H1 (cell line): ENCODE measurements around the gene DPP10. TPM values are rescaled to one million over a fixed set of nuclear protein-coding genes. Genes with fewer than 3 reads are reported as not detected.

Experiments
- CTCF ChIA-PET: fragments of 300-600 bp; sonication (Branson Sonifier 250); formaldehyde crosslinking; loops from one replicate; lab custom pipeline; 2021; ENCODE audit not compliant: partially characterized antibody; lab: Charles Lee
- POLR2A ChIA-PET: fragments of 300-600 bp; sonication (Branson Sonifier 250); formaldehyde crosslinking; loops from one replicate; lab custom pipeline; 2021; ENCODE audit warnings: inconsistent platforms; ENCODE audit not compliant: partially characterized antibody; lab: Charles Lee
- DNase-seq, 2 experiments: peaks; one replicate each; pipeline versions ENCODE4 v3.0.0 to v3.0.0-alpha.2; 2010 to 2022; ENCODE audit warnings: low spot score in 2 of 2, low read depth in 1 of 2, mixed read lengths in 1 of 2
- FAIRE-seq: peaks from 2 replicates; lab custom pipeline; 2011; peaks lifted over from hg19 to GRCh38; lab: Jason Lieb, UNC
- H2AFZ ChIP-seq: 2 replicates; pipeline ENCODE4 v1.8.1; 2012; ENCODE audit warnings: low read length, inconsistent platforms
- H2AK5ac ChIP-seq: 2 replicates; pipeline ENCODE4 v1.6.1; 2013; ENCODE audit warnings: low read depth, low read length
- H2BK120ac ChIP-seq: replicated peaks from 2 replicates; pipeline ENCODE3; 2013; ENCODE audit warnings: low read depth, low read length, inconsistent platforms
- H2BK12ac ChIP-seq: 2 replicates; pipeline ENCODE4 v1.6.1; 2013; ENCODE audit warnings: low read depth, low read length
- H2BK15ac ChIP-seq: 2 replicates; pipeline ENCODE4 v1.6.1; 2013; ENCODE audit warnings: low read length
- H2BK20ac ChIP-seq: 2 replicates; pipeline ENCODE4 v1.6.1; 2013; ENCODE audit warnings: low read length
- H2BK5ac ChIP-seq: 2 replicates; pipeline ENCODE4 v1.6.1; 2013; ENCODE audit warnings: low read depth, low read length
- H3K14ac ChIP-seq: 2 replicates; pipeline ENCODE4 v1.6.1; 2013; ENCODE audit warnings: inconsistent platforms; ENCODE audit not compliant: insufficient read length
- H3K18ac ChIP-seq: 2 replicates; pipeline ENCODE4 v1.6.1; 2013; ENCODE audit warnings: low read length; ENCODE audit errors: extremely low read depth
- H3K23ac ChIP-seq: 2 replicates; pipeline ENCODE4 v1.6.1; 2013; ENCODE audit warnings: inconsistent platforms; ENCODE audit not compliant: insufficient read length
- H3K23me2 ChIP-seq: 2 replicates; pipeline ENCODE4 v1.6.1; 2013; ENCODE audit warnings: low read depth, low read length
- H3K27ac ChIP-seq: 2 replicates; pipeline ENCODE4 v1.6.1; 2011; ENCODE audit warnings: low read depth, low read length, inconsistent platforms
- H3K27me3 ChIP-seq, 4 experiments: replicated peaks in 1 of 4; 1 replicate in 1 of 4; 2 replicates in 3 of 4; pipeline versions ENCODE4 v1.6.1 to v1.8.1; 2011 to 2013; ENCODE audit warnings: low read length in 3 of 4, mild to moderate bottlenecking in 3 of 4, inconsistent platforms in 2 of 4, mixed read lengths in 2 of 4, moderate library complexity in 1 of 4; ENCODE audit not compliant: control insufficient read depth in 3 of 4, insufficient read depth in 3 of 4; ENCODE audit errors: extremely low read depth in 1 of 4
- H3K36me3 ChIP-seq, 4 experiments: 2 replicates each; pipeline versions ENCODE4 v1.6.1 to v1.8.1; 2011 to 2013; ENCODE audit warnings: mild to moderate bottlenecking in 4 of 4, low read length in 3 of 4, moderate library complexity in 2 of 4, control low read depth in 1 of 4, inconsistent platforms in 1 of 4; ENCODE audit not compliant: insufficient read depth in 4 of 4, control insufficient read depth in 2 of 4
- H3K4ac ChIP-seq: replicated peaks from 2 replicates; pipeline ENCODE3; 2013; ENCODE audit warnings: low read length, low read depth, mixed read lengths, inconsistent platforms; ENCODE audit not compliant: insufficient read length
- H3K4me1 ChIP-seq, 4 experiments: replicated peaks in 1 of 4; 1 replicate in 1 of 4; 2 replicates in 3 of 4; pipeline versions ENCODE4 v1.6.1 to v1.8.1; 2011 to 2013; ENCODE audit warnings: low read length in 3 of 4, inconsistent platforms in 2 of 4, mixed read lengths in 1 of 4; ENCODE audit not compliant: insufficient read depth in 4 of 4, control insufficient read depth in 3 of 4
- H3K4me2 ChIP-seq, 2 experiments: 2 replicates each; pipeline versions ENCODE4 v1.6.1 to v1.8.1; 2011 to 2013; ENCODE audit warnings: low read depth in 2 of 2, low read length in 2 of 2, control low read depth in 1 of 2, inconsistent platforms in 1 of 2, mild to moderate bottlenecking in 1 of 2; ENCODE audit not compliant: insufficient read depth in 1 of 2
- H3K4me3 ChIP-seq, 4 experiments: fragments of 200-600, 300-600 bp in 1 of 4; sonication (generic), shearing (Covaris generic), sonication (Bioruptor Twin) in 1 of 4; 2 replicates each; pipeline versions ENCODE4 v1.5.1 to v1.8.1; 2011 to 2016; ENCODE audit warnings: low read length in 4 of 4, low read depth in 3 of 4, control low read depth in 2 of 4, inconsistent platforms in 2 of 4, mild to moderate bottlenecking in 2 of 4, mixed read lengths in 1 of 4, moderate library complexity in 1 of 4; ENCODE audit not compliant: insufficient read depth in 2 of 4; ENCODE audit errors: extremely low read depth in 1 of 4
- H3K56ac ChIP-seq: replicated peaks from 2 replicates; pipeline ENCODE3; 2013; ENCODE audit warnings: low read depth, mild to moderate bottlenecking, mixed read lengths, low read length, inconsistent platforms; ENCODE audit not compliant: insufficient read length
- H3K79me1 ChIP-seq: 2 replicates; pipeline ENCODE4 v1.6.1; 2013; ENCODE audit warnings: low read depth, low read length, control low read depth
- H3K79me2 ChIP-seq, 2 experiments: 2 replicates each; pipeline versions ENCODE4 v1.6.1 to v1.8.1; 2012 to 2013; ENCODE audit warnings: low read length in 2 of 2, mild to moderate bottlenecking in 2 of 2, inconsistent platforms in 1 of 2; ENCODE audit not compliant: insufficient read depth in 2 of 2, control insufficient read depth in 1 of 2
- H3K9ac ChIP-seq, 4 experiments: replicated peaks in 1 of 4; 1 replicate in 1 of 4; 2 replicates in 3 of 4; pipeline versions ENCODE4 v1.6.1 to v1.8.1; 2011 to 2013; ENCODE audit warnings: low read depth in 3 of 4, low read length in 3 of 4, control low read depth in 2 of 4, mild to moderate bottlenecking in 2 of 4, moderate library complexity in 2 of 4, inconsistent platforms in 1 of 4; ENCODE audit errors: extremely low read depth in 1 of 4
- H3K9me3 ChIP-seq, 2 experiments: 2 replicates each; pipeline versions ENCODE4 v1.6.1 to v1.8.1; 2012 to 2013; ENCODE audit warnings: mild to moderate bottlenecking in 2 of 2, moderate library complexity in 2 of 2, control low read depth in 1 of 2, inconsistent platforms in 1 of 2, low read depth in 1 of 2, low read length in 1 of 2, mixed read lengths in 1 of 2; ENCODE audit not compliant: insufficient read depth in 2 of 2
- H4K20me1 ChIP-seq, 2 experiments: replicated peaks in 1 of 2; 2 replicates each; pipeline versions ENCODE3 to v1.8.1; 2011 to 2013; ENCODE audit warnings: inconsistent platforms in 2 of 2, low read length in 2 of 2, mild to moderate bottlenecking in 1 of 2; ENCODE audit not compliant: insufficient read depth in 2 of 2, control insufficient read depth in 1 of 2
- H4K5ac ChIP-seq: 2 replicates; pipeline ENCODE4 v1.6.1; 2013; ENCODE audit warnings: low read length, low read depth, mixed read lengths, inconsistent platforms; ENCODE audit not compliant: insufficient read length
- H4K8ac ChIP-seq: 2 replicates; pipeline ENCODE4 v1.8.0; 2013; ENCODE audit warnings: mild to moderate bottlenecking, moderate library complexity, low read length, inconsistent platforms; ENCODE audit not compliant: insufficient read depth; ENCODE audit errors: extremely low read depth
- H4K91ac ChIP-seq: replicated peaks from 2 replicates; pipeline ENCODE3; 2013; ENCODE audit warnings: low read length, mixed read lengths, inconsistent platforms; ENCODE audit not compliant: insufficient read length
- BRCA1 ChIP-seq: IDR thresholded peaks from 2 replicates; pipeline ENCODE4 v1.6.1; 2012; ENCODE audit warnings: low read depth, low read length, improper control_type of control experiment
- CBX5 ChIP-seq: fragments of 300-800, 300-1000 bp; sonication (generic); IDR thresholded peaks from 2 replicates; pipeline ENCODE4 v1.7.1; 2016; ENCODE audit warnings: antibody characterized with exemption, low read length, low read depth
- CBX8 ChIP-seq: fragments of 300-800, 300-1000 bp; sonication (generic); IDR thresholded peaks from 2 replicates; pipeline ENCODE4 v1.7.1; 2016; ENCODE audit warnings: low read depth, low read length, borderline replicate concordance
- CEBPB ChIP-seq: IDR thresholded peaks from 2 replicates; pipeline ENCODE4 v1.6.1; 2012; ENCODE audit warnings: low read depth, low read length
- EZH2 ChIP-seq: fragments of 200-600 bp; sonication (generic); IDR thresholded peaks from 2 replicates; pipeline ENCODE4 v1.7.1; 2012; ENCODE audit warnings: low read depth, mild to moderate bottlenecking, moderate library complexity, low read length, inconsistent platforms; ENCODE audit not compliant: severe bottlenecking
- GABPA ChIP-seq: IDR thresholded peaks from 2 replicates; pipeline ENCODE4 v1.6.1; 2011; ENCODE audit warnings: mild to moderate bottlenecking, low read length, moderate library complexity, borderline replicate concordance; ENCODE audit not compliant: insufficient read depth
- HDAC6 ChIP-seq: IDR thresholded peaks from one replicate; pipeline ENCODE4 v1.7.1; 2012; ENCODE audit warnings: low read depth, mild to moderate bottlenecking, inconsistent platforms, low read length, moderate library complexity
- JUN ChIP-seq: IDR thresholded peaks from 2 replicates; pipeline ENCODE4 v1.6.1; 2011; ENCODE audit warnings: low read depth, mild to moderate bottlenecking, improper control_type of control experiment, low read length
- KDM1A ChIP-seq: fragments of 200-600, 300-600 bp; sonication (generic); IDR thresholded peaks from 2 replicates; pipeline ENCODE4 v1.7.1; 2016; ENCODE audit warnings: mild to moderate bottlenecking, low read length, borderline replicate concordance
- KDM4A ChIP-seq: IDR thresholded peaks from one replicate; pipeline ENCODE4 v1.7.1; 2012; ENCODE audit warnings: low read depth, mild to moderate bottlenecking, moderate library complexity, low read length, inconsistent platforms; ENCODE audit not compliant: severe bottlenecking
- MAFK ChIP-seq: IDR thresholded peaks from 2 replicates; pipeline ENCODE4 v1.6.1; 2012; ENCODE audit warnings: low read depth, mild to moderate bottlenecking, improper control_type of control experiment, low read length
- RFX5 ChIP-seq: IDR thresholded peaks from 2 replicates; pipeline ENCODE4 v1.6.1; 2011; ENCODE audit warnings: low read depth, low read length, improper control_type of control experiment, borderline replicate concordance
- SAP30 ChIP-seq: fragments of 300-600 bp; sonication (generic); IDR thresholded peaks from 2 replicates; pipeline ENCODE4 v1.7.1; 2012; ENCODE audit warnings: low read length, moderate library complexity, mild to moderate bottlenecking, inconsistent platforms; ENCODE audit not compliant: insufficient read depth, insufficient replicate concordance
- SIRT6 ChIP-seq: IDR thresholded peaks from one replicate; pipeline ENCODE4 v1.7.1; 2012; ENCODE audit warnings: low read length, inconsistent platforms
- YY1 ChIP-seq: IDR thresholded peaks from 2 replicates; pipeline ENCODE4 v1.6.1; 2011; ENCODE audit warnings: low read depth, mild to moderate bottlenecking, low read length
- WGBS, 2 experiments: shearing (Covaris generic) in 1 of 2; methylation state at CpG; one replicate each; pipeline versions ENCODE4 v1.1.6 to v1.1.7; 2013 to 2015; ENCODE audit warnings: low lambda C conversion rate in 2 of 2, mixed read lengths in 2 of 2, inconsistent platforms in 1 of 2, low coverage in 1 of 2, missing lambda C conversion rate in 1 of 2; ENCODE audit not compliant: insufficient replicate concordance in 2 of 2, insufficient coverage in 1 of 2, insufficient read length in 1 of 2; ENCODE audit errors: extremely low coverage in 1 of 2, missing lambda C conversion rate in 1 of 2; 5-methylcytosine and 5-hydroxymethylcytosine counted together
- polyA plus RNA-seq, 7 experiments: library from polyadenylated mRNA; depleted of rRNA in 3 of 7; stranded (reverse) in 5 of 7; unstranded in 2 of 7; fragments of >200 nt in 5 of 7; fragments of 200-250 nt in 2 of 7; gene quantifications; 1 replicate in 5 of 7; 2 replicates in 1 of 7; 4 replicates in 1 of 7; pipeline versions ENCODE4 v1.2.1 to v1.2.3, GENCODE V29; 2011 to 2013; ENCODE audit warnings: missing spikeins in 2 of 7, mixed read lengths in 2 of 7
- total RNA-seq: library from RNA; stranded (reverse); fragmentation: NEBNext Ultra II Directional; extraction: Animal tissue kit (Norgen Biotek cat#: 25700); gene quantifications from 2 replicates; pipeline ENCODE4 v1.2.1, GENCODE V29; 2021

Gene DPP10
- total and polyA plus RNA-seq, 2 of the 8 experiments (the other 6 are each of a cell fraction or from before 2014, with no cell fraction given): 3.3 to 7.2 TPM

GRCh38 chr2:115118306-115118705, 675.9 kb downstream of the DPP10 start:
- WGBS, 2 experiments: 96% methylated on average over 2 of the region's 2 CpGs; no CpG with 5 or more reads in 1 of the 2 experiments
- POLR2A ChIA-PET: no interaction called here
- TF ChIP-seq KDM1A: no peak
- no peak for TF ChIP-seq MAFK
- TF ChIP-seq SAP30: no peak
- TF ChIP-seq CEBPB: no peak
- TF ChIP-seq SIRT6: no peak
- TF ChIP-seq HDAC6: no peak
- no peak for TF ChIP-seq BRCA1
- no peak for TF ChIP-seq CBX5
- no peak for TF ChIP-seq EZH2
- TF ChIP-seq CBX8: no peak
- no peak for TF ChIP-seq RFX5
- no peak for TF ChIP-seq KDM4A
- no peak for TF ChIP-seq YY1
- no peak for TF ChIP-seq JUN
- no peak for TF ChIP-seq GABPA

More at GRCh38 chr2:115118306-115118705, 675.9 kb downstream of the DPP10 start:
- no peak overlapping the region for H2AK5ac ChIP-seq
- no peak for FAIRE-seq
- no peaks in the 10 kb centered on the region for H4K20me1 ChIP-seq
- no peak overlapping the region for H3K18ac ChIP-seq
- CTCF ChIA-PET: interaction anchor here (0.6 to 1.0 kb wide), 3 partner anchors 12 to 556 kb away, joined by 3 to 4 read pairs (median 3); no protein-coding TSS in a partner anchor
- H3K79me2 ChIP-seq: no peaks in the 10 kb centered on the region
- H4K8ac ChIP-seq: no peak overlapping the region
- no peak overlapping the region for H3K4ac ChIP-seq
- no peaks in the 10 kb centered on the region for H3K23me2 ChIP-seq
- no peak for DNase-seq
- H2BK5ac ChIP-seq: no peak overlapping the region
- H3K27ac ChIP-seq: no peak overlapping the region
- no peak overlapping the region for H2BK12ac ChIP-seq
- H3K4me2 ChIP-seq: no peak overlapping the region
- H2BK20ac ChIP-seq: no peak overlapping the region
- H3K4me1 ChIP-seq: 0 out of 7 replicates have a peak, but pooled peaks cover 0 to 2% (median 0%) of the 10 kb centered on the region in 4 experiments
- H3K9ac ChIP-seq: no peak overlapping the region
- H3K36me3 ChIP-seq: no peaks in the 10 kb centered on the region
- no peak overlapping the region for H3K23ac ChIP-seq
- no peak overlapping the region for H2BK15ac ChIP-seq
- H3K79me1 ChIP-seq: no peaks in the 10 kb centered on the region
- no peak overlapping the region for H2AFZ ChIP-seq
- H3K56ac ChIP-seq: no peak overlapping the region
- no peak overlapping the region for H4K91ac ChIP-seq
- no peak overlapping the region for H3K4me3 ChIP-seq
- no peak overlapping the region for H4K5ac ChIP-seq
- peaks cover 3 to 9% of the 10 kb centered on the region in 2 experiments; a peak in 3 of 4 replicates for H3K9me3 ChIP-seq
- no peak overlapping the region for H2BK120ac ChIP-seq
- H3K27me3 ChIP-seq: no peaks in the 10 kb centered on the region
- no peak overlapping the region for H3K14ac ChIP-seq
